Body of pancreas (tissue), 4 donors: ENCODE results near the gene PHF1. TPM values are rescaled to one million over a fixed set of nuclear protein-coding genes. Genes with fewer than 3 reads are reported as not detected.

ENCODE experiments used
- ATAC-seq: fragments of 150-250 bp; one replicate; pipeline ENCODE4 v1.9.1; 2016
- DNase-seq, 4 donors: peaks; one replicate each; pipeline ENCODE4 v3.0.0-alpha.2; 2019
- H3K27ac ChIP-seq, 4 donors: fragments of 200-600 bp; sonication (generic); 1 replicate in 3 of 4; 2 replicates in 1 of 4; pipeline versions ENCODE4 v1.5.1 to v1.6.1; 2016 to 2019; ENCODE audit warnings: mild to moderate bottlenecking in 1 of 4, mixed read lengths in 1 of 4, moderate library complexity in 1 of 4
- H3K27me3 ChIP-seq, 2 donors: fragments of 200-600 bp; sonication (generic); one replicate each; pipeline ENCODE4 v1.6.0; 2016; ENCODE audit warnings: mild to moderate bottlenecking in 1 of 2
- H3K36me3 ChIP-seq, 2 donors: fragments of 200-600 bp; sonication (generic); replicated peaks in 1 of 2; 2 replicates each; pipeline ENCODE4 v1.5.1; 2016; ENCODE audit warnings: low read depth in 2 of 2; ENCODE audit not compliant: insufficient read depth in 1 of 2
- H3K4me1 ChIP-seq: fragments of 200-600 bp; sonication (generic); one replicate; pipeline ENCODE4 v1.6.0; 2016
- H3K4me3 ChIP-seq, 2 donors: fragments of 200-600 bp; sonication (generic); 1 replicate in 1 of 2; 2 replicates in 1 of 2; pipeline ENCODE4 v1.5.1; 2016 to 2019
- H3K9me3 ChIP-seq, 3 donors: fragments of 200-600 bp; sonication (generic); 1 replicate in 2 of 3; 2 replicates in 1 of 3; pipeline ENCODE4 v1.5.1; 2016
- POLR2A ChIP-seq, 3 donors: fragments of 450-650 bp; IDR thresholded peaks; one replicate each; pipeline ENCODE4 v1.6.1; 2016; ENCODE audit warnings: antibody characterized with exemption in 3 of 3, mild to moderate bottlenecking in 2 of 3
- WGBS, 2 donors: methylation state at CpG; one replicate each; pipeline ENCODE4 v1.1.5; 2017; 5-methylcytosine and 5-hydroxymethylcytosine counted together
- intact Hi-C: fragments of 100-400 bp; cut with DNase I; formaldehyde crosslinking; loops from one replicate; pipeline ENCODE4 v1.15.1; 2023
- total RNA-seq, 2 donors: library from RNA; depleted of rRNA; stranded (reverse); fragments of >200 nt; gene quantifications; one replicate each; pipeline ENCODE4 v1.1.0, GENCODE V29; 2016
- TF ChIP-seq, protein P1 (sequence below), 7 experiments: fragments of 450-650 bp in 4 of 7; fragments of 200-600 bp in 3 of 7; sonication (generic) in 3 of 7; IDR thresholded peaks; one replicate each; pipeline ENCODE4 v1.5.1; 2016 to 2019; ENCODE audit warnings: antibody characterized with exemption in 7 of 7

The PHF1 gene
- total RNA-seq, 2 donors from 2014 or later, result 58.3 to 73.9 TPM

DNA sequence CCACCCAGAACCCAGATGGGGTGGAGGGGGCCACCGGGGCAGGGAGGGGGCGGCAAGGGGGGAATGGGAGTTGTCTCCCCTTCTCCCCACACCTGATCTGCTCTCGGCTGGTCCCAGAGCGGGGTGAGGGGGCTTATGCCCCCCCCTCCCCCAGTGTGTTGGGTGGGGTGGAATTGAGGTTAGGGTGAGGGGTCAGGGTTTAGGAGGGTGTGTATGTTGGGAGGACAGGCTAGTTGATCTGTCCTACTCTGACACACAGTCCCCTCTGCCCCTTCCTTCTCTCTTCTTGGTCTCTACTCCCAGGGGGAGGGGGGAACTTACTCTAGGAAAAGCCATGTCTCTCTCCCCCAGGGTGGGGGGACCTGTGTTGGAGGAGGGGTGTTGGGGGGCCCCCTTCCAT lies 41.7 kb downstream of the PHF1 start:
- no peak for TF ChIP-seq POLR2A (IDR thresholded peaks at IDR 0.05)
- TF ChIP-seq, protein P1, sequence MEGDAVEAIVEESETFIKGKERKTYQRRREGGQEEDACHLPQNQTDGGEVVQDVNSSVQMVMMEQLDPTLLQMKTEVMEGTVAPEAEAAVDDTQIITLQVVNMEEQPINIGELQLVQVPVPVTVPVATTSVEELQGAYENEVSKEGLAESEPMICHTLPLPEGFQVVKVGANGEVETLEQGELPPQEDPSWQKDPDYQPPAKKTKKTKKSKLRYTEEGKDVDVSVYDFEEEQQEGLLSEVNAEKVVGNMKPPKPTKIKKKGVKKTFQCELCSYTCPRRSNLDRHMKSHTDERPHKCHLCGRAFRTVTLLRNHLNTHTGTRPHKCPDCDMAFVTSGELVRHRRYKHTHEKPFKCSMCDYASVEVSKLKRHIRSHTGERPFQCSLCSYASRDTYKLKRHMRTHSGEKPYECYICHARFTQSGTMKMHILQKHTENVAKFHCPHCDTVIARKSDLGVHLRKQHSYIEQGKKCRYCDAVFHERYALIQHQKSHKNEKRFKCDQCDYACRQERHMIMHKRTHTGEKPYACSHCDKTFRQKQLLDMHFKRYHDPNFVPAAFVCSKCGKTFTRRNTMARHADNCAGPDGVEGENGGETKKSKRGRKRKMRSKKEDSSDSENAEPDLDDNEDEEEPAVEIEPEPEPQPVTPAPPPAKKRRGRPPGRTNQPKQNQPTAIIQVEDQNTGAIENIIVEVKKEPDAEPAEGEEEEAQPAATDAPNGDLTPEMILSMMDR (IDR thresholded peaks at IDR 0.05), result no peak
- Histone ChIP-seq H3K36me3 (no peaks in the 10 kb centered on the region), H3K27ac (no peak overlapping the region), H3K9me3 (no peaks in the 10 kb centered on the region), H3K4me3 (no peak overlapping the region), H3K27me3 (no peaks in the 10 kb centered on the region), H3K4me1 (peaks cover 18% of the 10 kb centered on the region)
- DNase-seq (no peak), ATAC-seq (no peak)
- WGBS, 2 donors, result 84 to 88% methylated on average over 4 of the region's 4 CpGs
- intact Hi-C loops, result no loop called here

- Histone ChIP-seq H3K4me1 (peaks cover 18% of the 10 kb centered on the region), H3K4me3 (peak overlapping the region; percentile 52 to 57), H3K9me3 (no peaks in the 10 kb centered on the region), H3K27ac (peak overlapping the region; percentile 33 to 80 (median 60)), H3K27me3 (no peaks in the 10 kb centered on the region), H3K36me3 (no peaks in the 10 kb centered on the region)
- intact Hi-C loops, result no loop called here
- ATAC-seq (no peak), DNase-seq (no peak)
- WGBS, 2 donors, result 1% methylated on average over 12 of the region's 12 CpGs
- TF ChIP-seq POLR2A (IDR thresholded peaks at IDR 0.05), result no peak
- TF ChIP-seq, protein P1 (IDR thresholded peaks at IDR 0.05), result no peak
Measured at GRCh38 chr6:33453393-33454008, 42.7 kb downstream of the PHF1 start.

- H3K4me3 ChIP-seq, result peak within 1 kb of the TSS; percentile 52 to 84
- TF ChIP-seq, protein P1 (IDR thresholded peaks at IDR 0.05), result no peak
- TF ChIP-seq POLR2A (IDR thresholded peaks at IDR 0.05), result peak; percentile 61 to 88 (median 87)
- H3K27me3 ChIP-seq, result no peaks in the 10 kb centered on the region
- peak within 1 kb of the TSS; percentile 33 to 80 (median 60) for H3K27ac ChIP-seq
- intact Hi-C loops, result no loop called here
- 0 to 2% methylated on average over 10 to 65 of the region's 65 CpGs for WGBS, 2 donors
- ATAC-seq (peak; percentile 100), DNase-seq (peak; percentile 96 to 98 (median 97))
- peaks cover 18% of the 10 kb centered on the region for H3K4me1 ChIP-seq
- H3K9me3 ChIP-seq, result no peaks in the 10 kb centered on the region
- H3K36me3 ChIP-seq, result no peaks in the 10 kb centered on the region
Measured at GRCh38 chr6:33454009-33454946, 43.5 kb downstream of the PHF1 start, which contains the start of gene ZBTB9. Gene ZBTB9, plus strand, starts transcription at chr6:33454576. Its CDS starts 525 bp downstream, at chr6:33455101.

- intact Hi-C loops, result no loop called here
- 32 to 33% methylated on average over 13 to 16 of the region's 16 CpGs for WGBS, 2 donors
- no peak for DNase-seq
Measured at GRCh38 chr6:33455051-33455450, 44.2 kb downstream of the PHF1 start.

More at GRCh38 chr6:33455051-33455450, 44.2 kb downstream of the PHF1 start:
- Histone ChIP-seq H3K4me1 (peaks cover 18% of the 10 kb centered on the region), H3K9me3 (no peaks in the 10 kb centered on the region), H3K4me3 (peak overlapping the region; percentile 52 to 84), H3K27ac (no peak overlapping the region), H3K36me3 (no peaks in the 10 kb centered on the region), H3K27me3 (no peaks in the 10 kb centered on the region)
- no peak for ATAC-seq
- TF ChIP-seq, protein P1 (IDR thresholded peaks at IDR 0.05), result no peak
- no peak for TF ChIP-seq POLR2A (IDR thresholded peaks at IDR 0.05)
